MCF 10A (cell line): Measurements from ENCODE around the gene TUT4. TPM values are rescaled to one million over a fixed set of nuclear protein-coding genes. Genes with fewer than 3 reads are reported as not detected.
A peak's percentile ranks its signal among the peaks of the same experiment; 100 is the strongest.

Experiments
- BruUV-seq: library from RNA; stranded (reverse); fragments of 400-500 nt; replicated peaks from 2 replicates; lab custom pipeline; 2021; lab: Mats Ljungman, UMichigan
- CTCF ChIA-PET: fragments of 300-600 bp; sonication (Branson Sonifier 250); formaldehyde crosslinking; extraction: SDS; loops from one replicate; lab custom pipeline; 2021; ENCODE audit warnings: antibody characterized with exemption, inconsistent platforms; lab: Yijun Ruan, JAX
- POLR2A ChIA-PET: fragments of 300-600, 350-650 bp; sonication (Branson Sonifier 250); formaldehyde crosslinking; extraction: SDS; loops from one replicate; lab custom pipeline; 2020; ENCODE audit warnings: antibody characterized with exemption, inconsistent platforms; lab: Yijun Ruan, JAX
- DNase-seq: peaks from one replicate; pipeline ENCODE4 v3.0.0-alpha.2; 2018; ENCODE audit not compliant: unreplicated experiment
- H3K27ac Mint-ChIP-seq: one replicate; pipeline ENCODE4 v1.8.0; 2022; ENCODE audit warnings: mild to moderate bottlenecking, low read depth, mixed read lengths; ENCODE audit not compliant: unreplicated experiment
- H3K27me3 Mint-ChIP-seq: one replicate; pipeline ENCODE4 v1.8.0; 2022; ENCODE audit warnings: mixed read lengths; ENCODE audit not compliant: insufficient read depth, unreplicated experiment
- H3K36me3 Mint-ChIP-seq: one replicate; pipeline ENCODE4 v1.8.0; 2022; ENCODE audit warnings: mild to moderate bottlenecking, moderate library complexity, mixed read lengths; ENCODE audit not compliant: insufficient read depth, unreplicated experiment
- H3K4me1 Mint-ChIP-seq: one replicate; pipeline ENCODE4 v1.8.0; 2022; ENCODE audit warnings: mixed read lengths; ENCODE audit not compliant: insufficient read depth, unreplicated experiment
- H3K4me3 Mint-ChIP-seq: one replicate; pipeline ENCODE4 v1.8.0; 2022; ENCODE audit warnings: mild to moderate bottlenecking, moderate library complexity, mixed read lengths; ENCODE audit not compliant: unreplicated experiment
- H3K9me3 Mint-ChIP-seq: one replicate; pipeline ENCODE4 v1.8.0; 2022; ENCODE audit warnings: mixed read lengths; ENCODE audit not compliant: unreplicated experiment
- intact Hi-C: fragments of 100-400 bp; cut with micrococcal nuclease; formaldehyde crosslinking; loops from 2 replicates; pipeline ENCODE4 v1.14.1; 2022
- total RNA-seq: library from RNA; stranded (reverse); gene quantifications from 2 replicates; pipeline ENCODE4 v1.2.3, GENCODE V29; 2022
- TF ChIP-seq, protein P1 (sequence below): fragments of 200-600 bp; IDR thresholded peaks from one replicate; pipeline ENCODE4 v1.8.0; 2022; ENCODE audit warnings: antibody characterized with exemption, mild to moderate bottlenecking; ENCODE audit not compliant: unreplicated experiment

TUT4 gene
- total RNA-seq, 1 experiment from 2014 or later: 90.7 TPM

- Mint-ChIP-seq H3K27me3 (no peaks in the 10 kb centered on the region), H3K36me3 (peaks cover 38% of the 10 kb centered on the region), H3K4me3 (no peak overlapping the region), H3K9me3 (no peaks in the 10 kb centered on the region), H3K4me1 (peaks cover 2% of the 10 kb centered on the region), H3K27ac (no peak overlapping the region)
- TF ChIP-seq, protein P1, sequence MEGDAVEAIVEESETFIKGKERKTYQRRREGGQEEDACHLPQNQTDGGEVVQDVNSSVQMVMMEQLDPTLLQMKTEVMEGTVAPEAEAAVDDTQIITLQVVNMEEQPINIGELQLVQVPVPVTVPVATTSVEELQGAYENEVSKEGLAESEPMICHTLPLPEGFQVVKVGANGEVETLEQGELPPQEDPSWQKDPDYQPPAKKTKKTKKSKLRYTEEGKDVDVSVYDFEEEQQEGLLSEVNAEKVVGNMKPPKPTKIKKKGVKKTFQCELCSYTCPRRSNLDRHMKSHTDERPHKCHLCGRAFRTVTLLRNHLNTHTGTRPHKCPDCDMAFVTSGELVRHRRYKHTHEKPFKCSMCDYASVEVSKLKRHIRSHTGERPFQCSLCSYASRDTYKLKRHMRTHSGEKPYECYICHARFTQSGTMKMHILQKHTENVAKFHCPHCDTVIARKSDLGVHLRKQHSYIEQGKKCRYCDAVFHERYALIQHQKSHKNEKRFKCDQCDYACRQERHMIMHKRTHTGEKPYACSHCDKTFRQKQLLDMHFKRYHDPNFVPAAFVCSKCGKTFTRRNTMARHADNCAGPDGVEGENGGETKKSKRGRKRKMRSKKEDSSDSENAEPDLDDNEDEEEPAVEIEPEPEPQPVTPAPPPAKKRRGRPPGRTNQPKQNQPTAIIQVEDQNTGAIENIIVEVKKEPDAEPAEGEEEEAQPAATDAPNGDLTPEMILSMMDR: no peak
- BruUV-seq: no TSS peak
- ChIA-PET CTCF (interaction anchor here (1.6 kb wide), 1 partner anchor 213 kb away, joined by 5 read pairs; no protein-coding TSS in a partner anchor), POLR2A (interaction anchor here (0.6 to 1.4 kb wide), 3 partner anchors 12 to 751 kb away, joined by 3 to 4 read pairs (median 3); no protein-coding TSS in a partner anchor)
- intact Hi-C loops: no loop called here
- DNase-seq: no peak
Measured at GRCh38 chr1:52472384-52472783, 80.5 kb downstream of the TUT4 start.

- Mint-ChIP-seq H3K27me3 (no peaks in the 10 kb centered on the region), H3K4me3 (no peak overlapping the region), H3K4me1 (peaks cover 5% of the 10 kb centered on the region), H3K36me3 (peaks cover 65% of the 10 kb centered on the region), H3K27ac (no peak overlapping the region), H3K9me3 (no peaks in the 10 kb centered on the region)
- ChIA-PET POLR2A (interaction anchor here (0.7 kb wide), 1 partner anchor 35 kb away, joined by 4 read pairs; no protein-coding TSS in a partner anchor), CTCF (no interaction called here)
- TF ChIP-seq, protein P1: no peak
- BruUV-seq: no TSS peak
- no peak for DNase-seq
- intact Hi-C loops: loop anchor here (10.0 kb wide), 1 partner anchor 196 kb away; no protein-coding TSS in a partner anchor
Measured at GRCh38 chr1:52469108-52469507, 83.8 kb downstream of the TUT4 start.

GRCh38 chr1:52463891-52464290 is 89.0 kb downstream of the TUT4 start:
- Mint-ChIP-seq H3K4me1 (peaks cover 12% of the 10 kb centered on the region), H3K36me3 (peaks cover 85% of the 10 kb centered on the region), H3K9me3 (no peaks in the 10 kb centered on the region), H3K27me3 (no peaks in the 10 kb centered on the region), H3K4me3 (no peak overlapping the region), H3K27ac (no peak overlapping the region)
- ChIA-PET CTCF (interaction anchor here (0.6 to 1.5 kb wide), 3 partner anchors 222 to 321 kb away, joined by 3 to 12 read pairs (median 3); no protein-coding TSS in a partner anchor), POLR2A (interaction anchor here (0.8 to 2.3 kb wide), 3 partner anchors 10 to 17 kb away, joined by 4 to 7 read pairs (median 6); no protein-coding TSS in a partner anchor)
- intact Hi-C loops: loop anchor here (5.0 to 10.0 kb wide), 2 partner anchors 88 to 201 kb away; partner anchors contain the start of gene TUT4
- TF ChIP-seq, protein P1: no peak
- DNase-seq: no peak
- BruUV-seq: no TSS peak

- POLR2A ChIA-PET: interaction anchor here (1.5 to 2.3 kb wide), 3 partner anchors 13 to 93 kb away, joined by 6 to 8 read pairs (median 7); no protein-coding TSS in a partner anchor
- no peaks in the 10 kb centered on the region for H3K9me3 Mint-ChIP-seq
- CTCF ChIA-PET: interaction anchor here (0.6 kb wide), 1 partner anchor 1295 kb away, joined by 4 read pairs; no protein-coding TSS in a partner anchor
- no TSS peak for BruUV-seq
- peaks cover 7% of the 10 kb centered on the region for H3K4me1 Mint-ChIP-seq
- no peaks in the 10 kb centered on the region for H3K27me3 Mint-ChIP-seq
- DNase-seq: no peak
- H3K4me3 Mint-ChIP-seq: no peak overlapping the region
- TF ChIP-seq, protein P1: no peak
- intact Hi-C loops: loop anchor here (5.0 to 10.0 kb wide), 2 partner anchors 90 to 203 kb away; partner anchors contain the start of gene TUT4
- peaks cover 89% of the 10 kb centered on the region for H3K36me3 Mint-ChIP-seq
- peak overlapping the region; percentile 24 for H3K27ac Mint-ChIP-seq
Measured at GRCh38 chr1:52461821-52462220, 91.1 kb downstream of the TUT4 start.
